Thoracic aorta (tissue), 2 donors: ENCODE measurements around the gene OR8B3. TPM values are rescaled to one million over a fixed set of nuclear protein-coding genes. Genes with fewer than 3 reads are reported as not detected.
A peak's percentile ranks its signal among the peaks of the same experiment; 100 is the strongest.
"Not testable (repeated sequence)": the region's sequence is repeated elsewhere in the genome, so short reads cannot be mapped to it uniquely, and the experiment has no call there.

Experiments used
- ATAC-seq: fragments of 150-250 bp; one replicate; pipeline ENCODE4 v1.8.0; 2017; ENCODE audit warnings: low read depth; ENCODE audit not compliant: insufficient number of reproducible peaks, low FRiP score
- DNase-seq: peaks from one replicate; pipeline ENCODE4 v3.0.0-alpha.2; 2020; ENCODE audit warnings: low spot score
- H3K27ac ChIP-seq, 2 donors: fragments of 200-600 bp; sonication (generic); 1 replicate in 1 of 2; 2 replicates in 1 of 2; pipeline ENCODE4 v1.5.1; 2016; ENCODE audit warnings: mild to moderate bottlenecking in 2 of 2, moderate library complexity in 2 of 2
- H3K27me3 ChIP-seq: fragments of 200-600 bp; sonication (generic); replicated peaks from 2 replicates; pipeline ENCODE4 v1.6.0; 2016; ENCODE audit warnings: mild to moderate bottlenecking; ENCODE audit not compliant: insufficient read depth
- H3K36me3 ChIP-seq: fragments of 200-600 bp; sonication (generic); one replicate; pipeline ENCODE4 v1.5.1; 2016
- H3K4me1 ChIP-seq, 2 donors: fragments of 200-600 bp; sonication (generic); 1 replicate in 1 of 2; 2 replicates in 1 of 2; pipeline versions ENCODE4 v1.5.1 to v1.6.0; 2016; ENCODE audit warnings: low read depth in 2 of 2, mild to moderate bottlenecking in 1 of 2; ENCODE audit not compliant: control insufficient read depth in 1 of 2
- H3K4me3 ChIP-seq: fragments of 200-600 bp; sonication (generic); 2 replicates; pipeline ENCODE4 v1.5.1; 2016; ENCODE audit warnings: mild to moderate bottlenecking
- H3K9me3 ChIP-seq: fragments of 200-600 bp; sonication (generic); 2 replicates; pipeline ENCODE4 v1.5.1; 2016
- total RNA-seq, 2 donors: library from RNA; depleted of rRNA; stranded (reverse); fragments of >200 nt; gene quantifications; one replicate each; pipeline versions ENCODE4 v1.1.0 to v1.2.3, GENCODE V29; 2016
- TF ChIP-seq, protein P1 (sequence below): fragments of 200-600 bp; sonication (generic); IDR thresholded peaks from one replicate; pipeline ENCODE4 v1.5.1; 2019; ENCODE audit warnings: antibody characterized with exemption

The OR8B3 gene
- total RNA-seq, 2 donors from 2014 or later, result not detected

- TF ChIP-seq, protein P1, sequence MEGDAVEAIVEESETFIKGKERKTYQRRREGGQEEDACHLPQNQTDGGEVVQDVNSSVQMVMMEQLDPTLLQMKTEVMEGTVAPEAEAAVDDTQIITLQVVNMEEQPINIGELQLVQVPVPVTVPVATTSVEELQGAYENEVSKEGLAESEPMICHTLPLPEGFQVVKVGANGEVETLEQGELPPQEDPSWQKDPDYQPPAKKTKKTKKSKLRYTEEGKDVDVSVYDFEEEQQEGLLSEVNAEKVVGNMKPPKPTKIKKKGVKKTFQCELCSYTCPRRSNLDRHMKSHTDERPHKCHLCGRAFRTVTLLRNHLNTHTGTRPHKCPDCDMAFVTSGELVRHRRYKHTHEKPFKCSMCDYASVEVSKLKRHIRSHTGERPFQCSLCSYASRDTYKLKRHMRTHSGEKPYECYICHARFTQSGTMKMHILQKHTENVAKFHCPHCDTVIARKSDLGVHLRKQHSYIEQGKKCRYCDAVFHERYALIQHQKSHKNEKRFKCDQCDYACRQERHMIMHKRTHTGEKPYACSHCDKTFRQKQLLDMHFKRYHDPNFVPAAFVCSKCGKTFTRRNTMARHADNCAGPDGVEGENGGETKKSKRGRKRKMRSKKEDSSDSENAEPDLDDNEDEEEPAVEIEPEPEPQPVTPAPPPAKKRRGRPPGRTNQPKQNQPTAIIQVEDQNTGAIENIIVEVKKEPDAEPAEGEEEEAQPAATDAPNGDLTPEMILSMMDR, result peak; percentile 54
- peak; percentile 29 for DNase-seq
- no peak for ATAC-seq
- Histone ChIP-seq H3K36me3 (no peaks in the 10 kb centered on the region), H3K27ac (no peak overlapping the region), H3K9me3 (no peaks in the 10 kb centered on the region), H3K4me1 (no peaks in the 10 kb centered on the region), H3K4me3 (no peak overlapping the region), H3K27me3 (no peaks in the 10 kb centered on the region)
Measured at GRCh38 chr11:124402326-124402922, 3.6 kb upstream of the OR8B3 start.

DNA sequence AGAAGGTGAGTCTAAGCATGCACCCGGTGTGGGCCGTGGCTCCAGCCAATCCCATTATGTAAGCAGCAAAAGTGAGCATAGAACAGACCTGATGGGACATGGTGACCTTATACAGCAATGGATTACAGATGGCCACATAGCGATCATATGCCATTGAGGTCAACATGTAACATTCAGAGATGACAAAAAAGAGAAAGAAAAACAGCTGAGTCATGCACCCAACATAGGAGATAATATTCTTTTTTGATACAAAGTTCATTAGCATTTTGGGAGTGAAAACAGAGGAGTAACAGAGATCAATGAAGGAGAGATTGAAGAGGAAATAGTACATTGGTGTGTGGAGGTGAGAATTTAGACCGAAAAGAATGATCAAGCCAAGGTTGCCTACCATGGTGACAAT lies 2.0 kb downstream of the OR8B3 start:
- not testable (repeated sequence) for H3K27me3 ChIP-seq, H3K9me3 ChIP-seq, H3K4me3 ChIP-seq, ATAC-seq, DNase-seq, H3K4me1 ChIP-seq, H3K27ac ChIP-seq, H3K36me3 ChIP-seq

GRCh38 chr11:124394408-124394807 lies 4.4 kb downstream of the OR8B3 start:
- H3K9me3 ChIP-seq, result no peaks in the 10 kb centered on the region
- no peaks in the 10 kb centered on the region for H3K27me3 ChIP-seq
- DNase-seq, result no peak
- no peak for ATAC-seq
- TF ChIP-seq, protein P1, result no peak
- H3K4me3 ChIP-seq, result no peak overlapping the region
- H3K27ac ChIP-seq, result no peak overlapping the region
- H3K36me3 ChIP-seq, result no peaks in the 10 kb centered on the region
- H3K4me1 ChIP-seq, result no peaks in the 10 kb centered on the region

DNA sequence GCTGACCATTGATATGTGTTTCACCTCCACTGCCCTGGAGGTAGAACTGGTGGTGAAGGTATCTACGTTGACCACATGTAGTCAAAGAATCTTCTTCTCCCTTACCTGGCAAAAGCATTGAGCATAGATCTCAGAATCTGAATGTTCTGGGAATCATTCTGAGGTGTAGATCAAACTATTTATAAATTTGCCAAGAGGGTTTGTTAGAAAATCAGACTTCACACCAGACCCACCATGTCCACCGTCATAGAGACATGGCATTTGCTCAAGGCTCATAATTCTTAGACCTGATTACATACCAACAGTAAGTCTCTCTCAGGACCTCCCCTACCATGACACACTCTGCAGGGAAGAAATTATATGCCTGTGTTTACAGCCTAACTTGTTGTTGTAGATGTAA lies 14.4 kb downstream of the OR8B3 start, which contains the start of gene OR8B2:
Gene OR8B2 (minus strand): TSS at position 101 of the 400 bp plus-strand sequence. CDS start 1,156 bp downstream, outside the sequence.
- no peaks in the 10 kb centered on the region for H3K36me3 ChIP-seq
- DNase-seq (no peak), ATAC-seq (no peak)
- TF ChIP-seq, protein P1, result no peak
- no peaks in the 10 kb centered on the region for H3K27me3 ChIP-seq
- no peaks in the 10 kb centered on the region for H3K4me1 ChIP-seq
- H3K9me3 ChIP-seq, result no peaks in the 10 kb centered on the region
- H3K4me3 ChIP-seq, result no peak within 1 kb of the TSS
- H3K27ac ChIP-seq, result no peak within 1 kb of the TSS

GRCh38 chr11:124382857-124383256 lies 16.0 kb downstream of the OR8B3 start:
- not testable (repeated sequence) for H3K27ac ChIP-seq, H3K4me1 ChIP-seq, H3K27me3 ChIP-seq, H3K36me3 ChIP-seq, ATAC-seq, DNase-seq, H3K9me3 ChIP-seq, H3K4me3 ChIP-seq

DNA sequence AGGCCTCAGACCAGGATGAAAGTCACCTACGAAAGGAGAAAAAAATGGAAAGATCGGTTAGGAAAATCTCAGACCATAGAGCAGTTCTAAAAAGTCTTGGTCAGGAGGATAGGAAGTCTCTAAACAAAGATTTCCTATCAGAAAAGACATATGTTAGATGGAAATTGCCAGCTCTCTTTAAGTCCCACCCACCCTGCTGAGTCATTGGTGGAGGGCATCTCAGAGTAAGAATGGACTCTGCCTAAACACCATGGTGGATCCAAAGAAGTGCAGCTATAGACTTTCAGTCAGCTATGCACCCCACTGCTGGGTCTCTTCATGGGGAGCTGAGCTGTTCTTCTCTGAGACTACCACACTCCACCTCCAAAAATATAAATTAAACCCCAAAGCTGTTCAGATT lies 18.2 kb downstream of the OR8B3 start:
- no peaks in the 10 kb centered on the region for H3K36me3 ChIP-seq
- no peaks in the 10 kb centered on the region for H3K27me3 ChIP-seq
- no peak overlapping the region for H3K4me3 ChIP-seq
- H3K9me3 ChIP-seq, result no peaks in the 10 kb centered on the region
- no peak overlapping the region for H3K27ac ChIP-seq
- TF ChIP-seq, protein P1, result no peak
- no peak for ATAC-seq
- no peak for DNase-seq
- no peaks in the 10 kb centered on the region for H3K4me1 ChIP-seq
